Natural killer cell treated with Interleukin-12 subunit alpha and Interleukin-12 subunit beta and Interleukin-15 and Interleukin-18, amount 100 ng/mL, for 72 hours (primary cell): ENCODE results near the gene RUSF1. TPM values are rescaled to one million over a fixed set of nuclear protein-coding genes. Genes with fewer than 3 reads are reported as not detected.

ENCODE experiments used
- ATAC-seq, 2 donors: fragments of 150-1000 bp; cut with Tn5 transposase in 1 of 2; sonication (Bioruptor Pico), chemical (Tn5 transposase) in 1 of 2; 2 replicates each; pipeline ENCODE4 v1.10.0; 2021
- DNase-seq: peaks from one replicate; pipeline ENCODE4 v3.0.0; 2022; ENCODE audit warnings: low spot score
- H3K27ac Mint-ChIP-seq, 2 donors: 1 replicate in 1 of 2; 2 replicates in 1 of 2; pipeline ENCODE4 v1.8.0; 2022; ENCODE audit warnings: mixed read lengths in 2 of 2, mild to moderate bottlenecking in 1 of 2, moderate library complexity in 1 of 2
- H3K27me3 Mint-ChIP-seq, 2 donors: 1 replicate in 1 of 2; 2 replicates in 1 of 2; pipeline ENCODE4 v1.8.0; 2022; ENCODE audit warnings: mixed read lengths in 2 of 2
- H3K36me3 Mint-ChIP-seq: one replicate; pipeline ENCODE4 v1.8.0; 2022; ENCODE audit warnings: mixed read lengths
- H3K4me1 Mint-ChIP-seq, 2 donors: 1 replicate in 1 of 2; 2 replicates in 1 of 2; pipeline ENCODE4 v1.8.0; 2022; ENCODE audit warnings: low read depth in 2 of 2, mixed read lengths in 2 of 2, mild to moderate bottlenecking in 1 of 2
- H3K4me3 Mint-ChIP-seq: one replicate; pipeline ENCODE4 v1.8.0; 2022; ENCODE audit warnings: mixed read lengths
- H3K9me3 Mint-ChIP-seq: 2 replicates; pipeline ENCODE4 v1.8.0; 2022; ENCODE audit warnings: mixed read lengths
- total RNA-seq, 2 donors: library from RNA; stranded (reverse); gene quantifications; one replicate each; pipeline ENCODE4 v1.2.3, GENCODE V29; 2022

The RUSF1 gene
- total RNA-seq, 2 donors from 2014 or later: 42.1 to 48.5 TPM

DNA sequence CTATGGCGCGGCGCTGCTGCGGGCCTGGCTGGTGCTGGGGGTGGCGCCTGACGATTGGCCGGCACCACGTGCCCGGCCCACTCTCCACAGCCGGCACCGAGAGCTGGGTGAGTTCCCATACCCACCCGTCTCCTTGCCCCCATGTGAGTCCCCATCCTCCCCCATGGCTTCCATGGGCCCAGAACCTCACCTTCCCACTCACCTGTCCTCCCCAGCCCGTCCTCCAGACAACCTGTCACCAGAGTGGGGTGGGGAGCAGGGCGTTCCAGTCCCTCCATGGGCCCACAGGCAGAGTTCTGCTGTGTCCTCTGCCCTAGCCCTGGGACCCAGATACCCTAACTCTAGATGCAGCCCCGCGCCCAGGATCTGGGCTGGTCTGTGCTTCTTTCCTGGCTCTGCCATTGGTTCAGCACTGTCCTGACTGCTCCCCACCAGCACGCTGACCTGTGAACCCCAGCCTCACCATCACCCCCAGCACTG is 43.4 kb downstream of the RUSF1 start:
- H3K27me3 Mint-ChIP-seq: no peaks in the 10 kb centered on the region
- ATAC-seq (no peak), DNase-seq (peak; percentile 55)
- no peak overlapping the region for H3K27ac Mint-ChIP-seq
- peaks cover 22% of the 10 kb centered on the region in 2 donors for H3K4me1 Mint-ChIP-seq
- H3K4me3 Mint-ChIP-seq: no peak overlapping the region
- H3K9me3 Mint-ChIP-seq: no peaks in the 10 kb centered on the region
- H3K36me3 Mint-ChIP-seq: no peaks in the 10 kb centered on the region

DNA sequence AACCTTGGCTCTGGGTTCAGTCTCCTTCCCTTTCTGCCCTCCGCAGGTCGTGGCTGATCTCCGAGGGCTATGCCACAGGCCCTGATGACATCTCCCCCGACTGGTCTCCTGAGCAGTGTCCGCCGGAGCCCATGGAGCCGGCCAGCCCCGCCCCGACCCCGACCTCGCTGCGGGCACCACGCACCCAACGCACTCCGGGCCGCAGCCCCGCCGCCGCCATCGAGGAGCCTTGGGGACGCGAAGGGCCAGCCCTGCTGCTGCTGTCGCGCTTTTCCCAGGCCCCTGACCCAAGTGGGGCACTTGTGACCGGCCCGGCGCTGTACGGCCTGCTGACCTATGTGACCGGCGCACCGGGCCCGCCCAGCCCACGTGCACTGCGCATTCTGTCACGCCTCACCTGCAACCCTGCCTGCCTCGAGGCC is 43.8 kb downstream of the RUSF1 start:
- Mint-ChIP-seq H3K4me3 (no peak overlapping the region), H3K36me3 (no peaks in the 10 kb centered on the region), H3K4me1 (peaks cover 22% of the 10 kb centered on the region in 2 donors), H3K27me3 (no peaks in the 10 kb centered on the region), H3K9me3 (no peaks in the 10 kb centered on the region), H3K27ac (no peak overlapping the region)
- no peak for ATAC-seq
- DNase-seq: peak; percentile 59

DNA sequence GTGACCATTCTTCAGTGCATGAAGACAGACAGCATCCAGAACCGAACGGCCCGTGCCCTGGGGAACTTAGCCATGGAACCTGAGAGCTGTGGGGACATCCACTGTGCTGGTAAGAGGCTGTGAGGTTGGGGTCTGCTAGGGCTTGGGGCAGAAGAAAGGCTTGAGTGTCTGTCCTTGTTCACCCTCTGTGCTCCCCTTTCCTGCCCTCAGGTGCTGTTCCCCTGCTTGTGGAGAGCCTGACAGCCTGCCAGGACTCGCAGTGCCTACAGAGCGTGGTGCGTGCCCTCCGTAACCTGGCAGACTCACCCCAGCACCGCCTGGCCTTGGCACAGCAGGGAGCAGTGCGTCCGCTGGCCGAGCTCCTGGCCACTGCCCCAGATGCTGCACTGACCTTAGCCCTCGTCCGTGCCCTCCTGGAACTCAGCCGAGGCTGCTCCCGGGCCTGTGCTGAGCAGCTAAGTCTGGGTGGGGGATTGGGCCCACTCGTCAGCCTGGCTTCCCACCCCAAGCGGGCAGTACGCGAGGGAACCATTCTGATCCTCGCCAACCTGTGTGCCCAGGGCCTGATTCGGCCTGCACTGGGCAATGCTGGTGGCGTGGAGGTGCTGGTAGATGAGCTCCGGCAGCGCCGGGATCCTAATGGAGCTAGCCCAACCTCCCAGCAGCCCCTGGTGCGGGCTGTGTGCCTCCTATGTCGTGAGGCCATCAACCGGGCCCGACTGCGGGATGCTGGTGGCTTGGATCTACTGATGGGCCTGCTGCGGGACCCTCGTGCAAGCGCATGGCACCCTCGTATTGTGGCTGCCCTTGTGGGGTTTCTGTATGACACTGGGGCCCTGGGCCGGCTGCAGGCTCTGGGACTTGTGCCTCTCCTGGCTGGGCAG is 46.0 kb downstream of the RUSF1 start:
- Mint-ChIP-seq H3K36me3 (no peaks in the 10 kb centered on the region), H3K9me3 (no peaks in the 10 kb centered on the region), H3K27ac (no peak overlapping the region), H3K4me3 (no peak overlapping the region), H3K27me3 (no peaks in the 10 kb centered on the region), H3K4me1 (peaks cover 24 to 25% of the 10 kb centered on the region in 2 donors)
- ATAC-seq: no peak
- peak; percentile 53 for DNase-seq

DNA sequence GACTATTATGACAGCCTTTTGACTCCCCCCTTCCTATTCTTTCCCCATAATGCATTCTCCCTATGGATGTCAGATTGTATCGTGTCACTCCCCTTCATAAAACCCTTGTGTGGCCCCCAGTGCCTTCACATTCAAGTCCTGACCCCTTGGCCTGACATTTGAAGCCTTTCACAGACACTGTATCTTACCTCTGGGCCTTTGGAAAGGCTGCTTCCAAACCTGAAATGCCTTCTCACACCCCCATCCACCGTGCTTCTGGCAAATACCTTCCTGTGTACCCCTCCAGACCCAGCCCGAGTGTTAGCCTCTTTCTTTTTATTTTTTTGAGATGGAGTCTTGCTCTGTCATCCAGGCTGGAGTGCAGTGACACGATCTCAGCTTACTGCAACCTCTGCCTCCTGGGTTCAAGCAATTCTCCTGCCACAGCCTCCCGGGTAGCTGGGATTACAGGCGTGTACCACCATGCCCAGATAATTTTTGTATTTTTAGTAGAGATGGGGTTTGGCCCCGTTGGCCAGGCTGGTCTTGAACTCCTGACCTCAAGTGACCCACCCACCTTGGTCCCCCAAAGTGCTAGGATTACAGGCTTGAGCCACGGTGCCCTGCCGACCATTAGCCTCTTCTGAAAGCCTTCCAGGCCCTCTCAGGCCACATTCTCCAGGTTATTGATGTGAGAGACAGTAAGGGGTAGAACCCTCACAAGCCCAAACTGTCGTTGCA is 46.8 kb downstream of the RUSF1 start:
- H3K36me3 Mint-ChIP-seq: no peaks in the 10 kb centered on the region

DNA sequence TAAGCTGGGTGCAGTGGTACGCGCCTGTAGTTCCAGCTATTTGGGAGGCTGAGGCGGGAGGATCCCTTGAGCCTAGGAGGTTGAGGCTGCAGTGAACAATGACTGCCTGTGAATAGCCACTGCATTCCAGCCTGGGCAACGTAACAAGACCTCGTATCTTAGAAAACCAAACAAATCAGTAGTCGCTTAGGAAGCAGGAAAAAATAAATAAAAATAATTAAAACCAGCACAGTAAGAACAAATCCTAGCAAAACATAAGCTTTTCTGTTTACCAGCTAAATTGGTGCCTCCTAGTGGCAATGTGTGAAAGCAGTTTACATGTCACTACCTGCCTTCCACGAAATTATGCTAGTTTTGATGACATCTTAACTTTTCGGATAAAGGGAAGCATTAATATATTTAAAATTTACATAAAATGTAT is 47.6 kb downstream of the RUSF1 start:
- peaks cover 25 to 30% of the 10 kb centered on the region in 2 donors for H3K4me1 Mint-ChIP-seq
- no peaks in the 10 kb centered on the region for H3K9me3 Mint-ChIP-seq
- peak overlapping the region; percentile 89 to 94 for H3K27ac Mint-ChIP-seq
- no peaks in the 10 kb centered on the region for H3K27me3 Mint-ChIP-seq
- DNase-seq (peak; percentile 58), ATAC-seq (no peak)
- H3K36me3 Mint-ChIP-seq: no peaks in the 10 kb centered on the region
- H3K4me3 Mint-ChIP-seq: peak overlapping the region; percentile 86

More for the DNA sequence above, 46.8 kb downstream of the RUSF1 start:
- Mint-ChIP-seq H3K27ac (peak overlapping the region in 1 of 2 donors; percentile 22), H3K27me3 (no peaks in the 10 kb centered on the region), H3K4me3 (peak overlapping the region; percentile 61), H3K4me1 (peaks cover 20 to 25% of the 10 kb centered on the region in 2 donors), H3K9me3 (no peaks in the 10 kb centered on the region)
- ATAC-seq: no peak
- DNase-seq: peak; percentile 20

DNA sequence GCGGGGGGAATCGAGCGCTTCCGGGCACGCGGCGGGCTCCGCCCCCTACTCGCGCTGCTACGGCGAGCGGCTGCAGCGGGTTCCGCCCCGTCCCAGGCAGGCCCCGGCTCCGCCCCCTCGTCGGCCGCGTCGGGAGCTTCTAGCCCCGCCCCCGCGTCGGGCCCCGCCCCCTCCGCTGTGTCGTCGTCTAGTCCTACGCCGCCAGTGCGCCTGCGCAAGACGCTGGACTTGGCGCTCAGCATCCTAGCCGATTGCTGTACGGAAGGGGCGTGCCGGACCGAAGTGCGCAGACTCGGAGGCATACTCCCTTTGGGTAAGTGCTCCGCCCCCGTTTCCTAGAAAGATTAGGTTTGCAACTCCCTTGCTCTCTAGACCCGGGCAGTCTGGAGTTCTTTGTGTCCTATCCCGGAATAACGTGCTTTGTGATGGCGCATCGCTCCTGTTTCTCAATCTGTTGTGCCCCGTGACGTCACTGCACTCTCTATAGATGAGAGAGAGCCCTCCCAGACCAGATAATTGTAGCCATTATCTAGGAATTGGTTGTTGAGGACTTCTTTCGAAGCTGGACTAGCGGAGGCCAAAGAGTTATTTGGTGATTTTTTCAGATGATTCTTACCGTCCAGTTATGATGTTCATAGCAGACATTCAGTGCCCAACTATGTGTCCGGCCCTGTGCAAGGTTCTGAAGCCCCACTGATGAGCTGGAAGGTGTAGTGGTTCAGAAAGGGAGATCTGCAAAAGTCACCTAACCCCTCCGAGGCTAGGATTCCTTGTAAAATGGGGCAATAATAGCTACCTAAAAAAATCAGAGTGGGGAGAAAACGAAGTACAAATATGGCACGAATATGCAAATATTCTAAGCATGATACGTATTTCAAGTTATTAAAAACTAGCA is 48.3 kb downstream of the RUSF1 start:
- no peaks in the 10 kb centered on the region for H3K36me3 Mint-ChIP-seq
- peak; percentile 90 to 92 for ATAC-seq
- H3K9me3 Mint-ChIP-seq: no peaks in the 10 kb centered on the region
- peak overlapping the region; percentile 89 to 94 for H3K27ac Mint-ChIP-seq
- H3K4me3 Mint-ChIP-seq: peak overlapping the region; percentile 86
- peak; percentile 100 for DNase-seq
- H3K27me3 Mint-ChIP-seq: no peaks in the 10 kb centered on the region
- H3K4me1 Mint-ChIP-seq: peaks cover 31 to 37% of the 10 kb centered on the region in 2 donors

DNA sequence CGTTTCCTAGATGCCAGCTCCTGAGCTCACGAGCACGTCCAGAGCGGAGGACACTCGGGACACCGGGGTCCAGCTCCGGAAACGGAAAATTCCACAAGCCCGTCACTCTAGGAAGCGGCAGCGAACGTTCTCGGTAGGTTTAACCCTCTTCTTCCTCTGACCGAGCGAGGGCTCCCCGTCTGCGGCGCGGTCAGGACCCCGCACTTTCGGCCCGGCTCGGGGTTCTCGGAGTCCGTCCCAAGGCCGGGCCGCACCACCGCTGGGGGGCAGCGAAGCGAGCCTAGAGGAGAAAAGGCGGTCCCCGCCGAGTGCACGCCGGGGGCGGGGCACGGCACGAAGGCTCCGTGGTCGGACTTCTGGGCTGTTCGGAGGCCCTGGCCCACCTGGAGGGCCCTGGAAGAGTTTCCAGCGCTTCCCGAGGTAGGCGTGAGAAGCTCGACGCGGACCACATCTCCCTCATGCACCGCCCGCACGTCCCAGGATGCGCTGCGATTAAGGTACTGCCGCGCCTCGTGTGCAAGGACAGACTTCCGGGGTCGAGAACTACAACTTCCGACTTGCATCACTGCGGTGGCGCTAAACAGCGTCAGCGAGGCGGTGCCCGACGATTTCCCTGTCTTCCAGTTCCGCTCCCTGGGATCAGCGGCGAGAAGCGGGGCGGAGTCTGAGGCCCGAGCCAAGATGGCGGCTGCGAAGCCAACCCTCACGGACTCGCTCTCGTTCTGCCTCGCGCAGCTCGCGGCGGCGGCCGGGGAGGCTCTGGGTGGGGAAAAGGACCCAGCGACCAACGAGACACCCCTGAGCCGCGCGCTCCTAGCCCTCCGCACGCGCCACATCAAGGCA is 49.1 kb downstream of the RUSF1 start, which contains the start of gene ARMC5:
Gene ARMC5 (plus strand): TSS at position 658 of the 843 bp plus-strand sequence. CDS start 24 bp downstream, at position 682.
- DNase-seq (peak; percentile 98), ATAC-seq (peak; percentile 82 to 89)
- Mint-ChIP-seq H3K4me3 (peak within 1 kb of the TSS; percentile 86), H3K27me3 (no peaks in the 10 kb centered on the region), H3K27ac (peak within 1 kb of the TSS; percentile 89 to 94), H3K4me1 (peaks cover 32 to 38% of the 10 kb centered on the region in 2 donors), H3K36me3 (no peaks in the 10 kb centered on the region), H3K9me3 (no peaks in the 10 kb centered on the region)

DNA sequence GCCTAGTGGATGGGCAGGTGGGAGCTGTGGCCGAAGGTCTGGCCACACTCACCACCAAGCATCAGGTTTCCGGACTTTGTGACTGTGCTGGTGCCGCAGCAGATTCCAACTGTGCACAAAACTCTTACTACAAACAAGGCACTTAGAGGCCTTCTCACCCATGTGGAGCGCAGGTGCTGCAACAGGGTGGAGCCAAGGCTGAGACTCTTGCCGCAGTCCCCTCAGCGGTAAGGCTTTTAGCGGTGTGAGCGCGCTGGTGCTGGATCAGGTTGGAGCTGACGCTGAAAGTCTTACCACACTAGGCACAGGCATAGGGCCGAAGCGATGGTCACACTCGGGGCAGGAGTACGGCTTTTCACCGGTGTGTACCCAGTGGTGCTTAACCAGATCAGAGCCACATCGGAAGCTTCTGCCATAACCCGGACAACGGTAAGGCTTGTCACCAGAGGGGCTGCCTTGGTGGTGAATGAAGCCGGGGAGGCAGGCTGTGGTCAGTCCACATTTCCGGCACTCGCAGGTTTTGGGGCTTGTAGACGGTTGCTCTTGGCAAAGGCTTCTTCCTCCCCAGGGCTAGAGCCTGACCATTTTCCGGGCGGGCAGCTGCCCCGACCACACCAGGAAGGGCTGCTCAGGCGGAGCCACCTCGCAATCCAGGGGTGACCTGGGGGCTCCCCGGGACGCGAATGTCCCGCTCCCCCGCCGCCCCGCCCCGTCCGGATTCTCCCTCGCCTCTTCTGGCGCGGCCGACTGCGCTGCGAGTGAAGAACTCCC is 49.9 kb downstream of the RUSF1 start:
- peak overlapping the region; percentile 86 for H3K4me3 Mint-ChIP-seq
- peaks cover 37 to 45% of the 10 kb centered on the region in 2 donors for H3K4me1 Mint-ChIP-seq
- H3K27ac Mint-ChIP-seq: peak overlapping the region; percentile 89 to 94
- no peaks in the 10 kb centered on the region for H3K27me3 Mint-ChIP-seq
- H3K36me3 Mint-ChIP-seq: no peaks in the 10 kb centered on the region
- H3K9me3 Mint-ChIP-seq: no peaks in the 10 kb centered on the region
- DNase-seq (peak; percentile 86), ATAC-seq (peak; percentile 2 to 41)

DNA sequence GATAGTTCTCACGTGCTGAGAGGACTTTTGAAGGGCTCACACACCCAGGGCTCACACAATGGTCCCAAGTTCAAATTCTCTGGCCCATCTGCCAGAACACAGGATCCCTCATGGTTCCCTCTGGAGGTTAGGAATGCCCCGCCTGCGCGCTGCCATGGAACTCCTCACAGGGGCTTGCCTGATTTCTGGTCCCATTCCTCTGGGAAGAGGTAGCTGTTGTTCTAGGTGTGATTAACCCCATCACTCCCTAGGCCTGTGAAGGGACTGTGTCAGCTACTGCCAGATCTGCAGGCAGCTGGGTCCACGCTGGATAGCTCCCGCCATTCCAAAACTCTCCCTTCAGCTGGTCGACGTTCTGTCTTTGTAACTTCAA is 51.2 kb downstream of the RUSF1 start:
- Mint-ChIP-seq H3K4me1 (peaks cover 38 to 45% of the 10 kb centered on the region in 2 donors), H3K9me3 (no peaks in the 10 kb centered on the region), H3K4me3 (peak overlapping the region; percentile 86), H3K27ac (no peak overlapping the region), H3K36me3 (no peaks in the 10 kb centered on the region), H3K27me3 (no peaks in the 10 kb centered on the region)
- no peak for ATAC-seq
- peak; percentile 57 for DNase-seq

DNA sequence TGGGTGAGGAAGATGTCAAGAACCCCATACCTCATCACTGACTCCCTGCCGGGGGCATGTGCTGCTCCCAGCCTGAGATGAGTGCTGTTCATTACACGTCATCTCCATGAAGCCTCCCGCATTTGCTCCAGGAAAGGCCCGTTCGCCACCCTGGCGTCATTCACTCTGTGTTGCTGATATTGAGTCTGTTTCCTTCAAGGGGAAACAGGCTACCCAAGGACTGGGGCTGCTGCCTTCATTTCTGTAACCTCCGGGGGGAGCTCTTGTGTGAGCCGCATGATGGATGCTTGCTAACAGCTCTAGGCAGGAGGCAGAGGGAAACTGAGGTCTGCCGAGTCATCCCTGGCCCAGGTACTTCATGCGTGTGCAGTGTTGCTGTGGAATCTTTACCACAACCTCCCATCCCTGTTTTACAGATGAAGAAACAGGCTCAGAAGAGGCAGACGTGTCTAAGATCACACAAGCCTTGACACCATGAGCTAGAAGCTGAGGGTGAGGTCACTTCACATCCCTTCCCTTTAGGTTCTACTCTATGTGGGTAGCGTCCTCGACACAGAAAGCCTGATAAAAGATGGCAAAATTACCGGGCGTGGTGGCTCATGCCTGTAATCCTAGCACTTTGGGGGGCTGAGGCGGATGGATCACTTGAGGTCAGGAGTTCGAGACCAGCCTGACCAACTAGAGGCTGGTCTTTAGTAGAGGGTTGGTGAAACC is 52.4 kb downstream of the RUSF1 start:
- Mint-ChIP-seq H3K27ac (peak overlapping the region; percentile 39 to 70), H3K4me1 (peaks cover 32 to 44% of the 10 kb centered on the region in 2 donors), H3K4me3 (peak overlapping the region; percentile 67), H3K36me3 (no peaks in the 10 kb centered on the region), H3K27me3 (no peaks in the 10 kb centered on the region), H3K9me3 (no peaks in the 10 kb centered on the region)
- DNase-seq (peak; percentile 31), ATAC-seq (no peak)
